Activated gamma-delta T cell (primary cell): Measurements from ENCODE around the gene IQCC.

Experiments used
- DNase-seq: peaks from one replicate; lab custom pipeline; 2025; lab: John Stamatoyannopoulos, UW

Gene IQCC

DNA sequence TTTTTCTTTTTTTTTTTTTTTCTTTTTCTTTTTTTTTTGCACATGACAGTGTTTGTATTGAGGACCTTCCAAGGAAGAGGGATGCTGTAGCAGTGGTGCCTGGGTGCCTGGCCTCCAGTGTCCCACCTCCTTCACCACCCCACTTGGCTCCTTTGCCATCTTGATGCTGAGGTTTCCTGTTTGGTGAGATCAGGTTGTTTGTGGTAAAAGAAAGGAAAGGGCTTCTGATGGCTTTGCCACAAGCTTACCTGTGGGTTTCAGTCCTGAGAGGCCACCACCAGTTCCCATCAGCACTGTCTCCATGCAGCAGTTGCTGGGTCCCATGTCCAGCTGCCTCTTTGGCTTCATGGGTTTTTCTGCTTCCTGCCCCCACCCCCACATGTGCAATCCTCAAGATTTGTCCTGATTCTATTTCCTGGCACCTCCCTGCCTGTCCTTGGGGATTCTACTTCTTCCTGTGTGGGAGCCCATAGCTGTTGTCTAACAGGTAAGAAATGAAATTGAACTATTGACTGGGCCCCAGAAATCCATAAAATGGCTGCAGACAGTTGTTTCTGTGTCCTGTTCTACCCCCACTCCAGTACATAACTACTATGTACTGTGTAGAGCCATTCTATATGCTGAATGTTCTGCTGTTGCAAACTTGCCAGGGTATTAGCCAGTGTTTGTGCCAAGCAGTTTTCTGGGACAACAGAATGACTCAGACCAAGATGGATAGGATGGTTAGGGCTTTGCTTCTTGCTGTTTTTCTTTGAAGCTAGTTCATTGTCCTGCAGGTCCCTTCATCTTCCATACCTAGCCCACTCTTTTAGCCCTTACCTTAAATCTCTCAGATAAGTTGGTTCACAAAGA lies 9.3 kb upstream of the IQCC start:
- DNase-seq, result no peak

DNA sequence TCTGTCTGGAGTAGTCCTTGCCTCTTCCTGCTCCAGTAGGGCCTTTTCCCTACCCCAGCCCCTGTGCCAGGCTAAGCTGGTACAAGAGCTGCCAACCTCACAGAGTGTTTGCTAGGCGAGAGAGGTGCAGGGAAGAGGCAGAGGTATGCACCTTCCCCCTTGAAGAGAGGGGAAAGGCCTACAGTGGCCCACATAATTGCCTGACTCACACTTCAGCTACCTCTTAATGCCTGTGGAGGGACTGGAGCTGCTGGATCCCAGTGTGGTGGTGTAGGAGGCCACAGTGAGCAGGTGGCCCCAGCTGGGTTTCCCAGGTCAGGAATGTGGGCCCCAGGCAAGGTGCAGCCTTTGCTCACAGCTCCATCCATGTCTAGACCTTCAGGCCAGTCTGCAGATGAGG lies 8.4 kb upstream of the IQCC start:
- DNase-seq, result no peak

- no peak for DNase-seq
Observed at GRCh38 chr1:32197837-32198236, 7.6 kb upstream of the IQCC start.

GRCh38 chr1:32198237-32199042 lies 7.0 kb upstream of the IQCC start:
- no peak for DNase-seq

- no peak for DNase-seq
Observed at GRCh38 chr1:32199043-32199716, 6.3 kb upstream of the IQCC start.

GRCh38 chr1:32199717-32200072 lies 5.8 kb upstream of the IQCC start:
- no peak for DNase-seq

GRCh38 chr1:32200226-32201010 lies 5.1 kb upstream of the IQCC start, which contains the start of gene CCDC28B:
Gene CCDC28B (plus strand): TSS chr1:32200595. CDS start chr1:32201936, 1,341 bp downstream.
- DNase-seq, result peak; percentile 30

DNA sequence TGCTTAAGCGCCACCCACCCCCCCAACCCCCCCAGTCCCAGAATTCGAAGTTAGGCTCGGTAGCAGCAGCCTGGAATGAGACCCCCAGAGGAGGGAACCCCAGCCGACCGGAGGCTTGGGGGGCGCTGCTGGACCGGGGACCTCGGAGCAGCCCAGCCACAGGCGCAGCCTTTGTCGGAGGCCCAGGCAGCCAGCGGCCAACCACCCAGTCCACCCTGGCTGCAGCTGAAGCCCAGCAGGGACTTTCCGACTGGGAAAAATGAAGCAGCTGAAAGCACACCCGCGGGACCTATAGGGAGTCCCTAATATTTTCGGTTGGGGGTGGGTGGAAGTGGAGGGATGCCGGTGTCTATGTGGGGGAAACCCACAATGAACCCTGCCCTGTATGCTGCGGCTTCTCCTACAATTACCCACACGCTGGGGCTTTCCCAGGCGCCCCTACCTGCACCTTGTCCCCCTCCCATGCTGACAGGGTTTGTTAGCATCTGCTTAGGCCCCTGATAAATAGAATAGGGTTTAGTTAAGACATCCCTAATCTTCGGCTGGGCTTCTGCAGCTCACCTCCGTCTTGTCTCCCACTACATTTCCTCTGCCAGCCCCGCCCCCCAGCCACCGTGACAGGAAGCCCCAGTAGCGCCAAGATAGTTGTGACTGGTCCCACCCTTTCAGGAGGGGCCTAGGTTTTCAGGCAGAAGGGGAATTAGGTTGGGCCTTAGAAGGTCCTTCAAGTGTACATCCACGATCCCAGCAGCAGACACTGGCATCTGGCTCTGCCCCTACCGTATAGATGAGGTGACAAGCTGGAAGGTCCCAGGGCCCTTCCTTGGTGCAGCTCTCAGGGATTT lies 4.2 kb upstream of the IQCC start:
- peak; percentile 59 for DNase-seq

- DNase-seq, result no peak
Observed at GRCh38 chr1:32204943-32205361, 519 bp upstream of the IQCC start.

DNA sequence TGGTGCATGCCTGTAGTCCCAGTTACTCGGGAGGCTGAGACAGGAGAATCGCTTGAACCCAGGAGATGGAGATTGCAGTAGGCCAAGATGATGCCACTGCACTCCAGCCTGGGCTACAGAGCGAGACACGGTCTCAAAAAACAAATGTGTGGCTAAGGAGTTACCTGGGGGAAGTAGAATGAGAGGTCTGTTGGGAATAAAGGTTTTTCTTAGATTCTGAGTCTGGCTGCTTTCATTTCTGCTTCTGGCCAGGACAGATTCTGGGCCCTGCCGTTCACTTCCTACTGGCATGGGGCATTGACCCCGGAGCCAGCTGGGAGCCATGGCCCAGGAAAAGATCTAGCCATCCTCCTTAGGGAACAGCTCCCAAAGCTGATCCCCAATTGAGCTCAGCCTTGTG lies 3.0 kb downstream of the IQCC start:
- no peak for DNase-seq

- DNase-seq, result no peak
Observed at GRCh38 chr1:32208891-32209328, 3.4 kb downstream of the IQCC start, which contains the start of gene DCDC2B. Gene DCDC2B (plus strand): TSS chr1:32209089. CDS start chr1:32209094, 5 bp downstream.

DNA sequence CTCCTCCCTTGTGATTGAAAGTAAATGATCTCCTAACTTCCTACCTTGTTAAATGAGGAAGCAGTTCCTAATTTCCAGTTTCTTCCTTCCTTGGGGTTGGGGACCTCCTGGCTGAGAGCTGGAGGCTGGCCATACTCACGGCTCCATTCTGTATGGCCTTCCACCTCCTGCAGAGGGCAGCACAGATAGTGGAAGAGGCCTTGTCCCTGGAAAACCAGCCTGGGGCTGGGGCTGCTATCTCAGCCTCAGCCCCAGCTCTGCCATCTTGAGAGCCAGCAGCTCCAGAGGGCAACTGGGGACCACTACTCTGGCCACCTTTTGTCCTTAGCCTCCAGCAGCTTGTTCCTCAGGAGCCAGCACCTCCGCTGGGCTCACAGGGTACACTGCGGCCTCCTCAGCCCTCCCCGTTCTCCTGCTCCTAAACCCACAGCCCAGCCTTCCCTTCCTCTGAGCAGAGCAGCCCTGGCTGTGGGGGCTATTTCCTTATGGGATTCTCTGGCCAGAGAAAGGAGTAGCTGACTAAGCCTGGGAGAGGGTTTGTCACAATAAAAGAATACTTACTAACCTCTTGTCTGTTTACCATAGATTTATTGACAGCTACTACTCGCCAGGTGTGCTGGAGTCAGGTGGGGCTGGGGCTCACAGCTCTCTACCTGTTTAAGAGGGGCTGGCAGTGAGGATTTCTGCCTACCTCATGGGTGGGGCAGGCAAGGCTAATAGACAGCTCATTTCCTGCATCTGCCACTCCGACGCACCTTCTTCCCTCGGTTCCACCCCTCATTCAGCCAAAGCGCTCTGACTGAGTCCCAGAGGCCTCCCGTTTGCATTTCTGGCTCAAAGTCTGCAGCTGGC lies 10.4 kb downstream of the IQCC start:
- no peak for DNase-seq

- DNase-seq, result no peak
Observed at GRCh38 chr1:32216566-32216965, 11.1 kb downstream of the IQCC start.

DNA sequence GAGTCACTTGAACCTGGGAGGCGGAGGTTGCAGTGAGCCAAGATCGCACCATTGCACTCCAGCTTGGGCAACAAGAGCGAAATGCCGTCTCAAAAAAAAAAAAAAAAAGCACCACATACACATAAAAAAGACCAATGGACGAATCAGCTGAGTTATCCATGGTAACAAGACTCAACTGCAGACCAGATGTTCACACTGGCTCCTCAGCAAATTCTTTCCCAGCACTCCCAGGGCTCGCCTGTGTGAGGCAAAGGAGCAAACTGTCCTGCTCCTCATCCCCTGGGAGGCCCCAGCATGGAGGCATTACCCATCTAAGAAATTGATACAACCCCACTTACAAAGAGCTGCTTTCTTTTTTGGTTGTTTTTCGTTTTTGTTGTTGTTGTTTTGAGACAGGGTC lies 13.6 kb downstream of the IQCC start:
- DNase-seq, result no peak

DNA sequence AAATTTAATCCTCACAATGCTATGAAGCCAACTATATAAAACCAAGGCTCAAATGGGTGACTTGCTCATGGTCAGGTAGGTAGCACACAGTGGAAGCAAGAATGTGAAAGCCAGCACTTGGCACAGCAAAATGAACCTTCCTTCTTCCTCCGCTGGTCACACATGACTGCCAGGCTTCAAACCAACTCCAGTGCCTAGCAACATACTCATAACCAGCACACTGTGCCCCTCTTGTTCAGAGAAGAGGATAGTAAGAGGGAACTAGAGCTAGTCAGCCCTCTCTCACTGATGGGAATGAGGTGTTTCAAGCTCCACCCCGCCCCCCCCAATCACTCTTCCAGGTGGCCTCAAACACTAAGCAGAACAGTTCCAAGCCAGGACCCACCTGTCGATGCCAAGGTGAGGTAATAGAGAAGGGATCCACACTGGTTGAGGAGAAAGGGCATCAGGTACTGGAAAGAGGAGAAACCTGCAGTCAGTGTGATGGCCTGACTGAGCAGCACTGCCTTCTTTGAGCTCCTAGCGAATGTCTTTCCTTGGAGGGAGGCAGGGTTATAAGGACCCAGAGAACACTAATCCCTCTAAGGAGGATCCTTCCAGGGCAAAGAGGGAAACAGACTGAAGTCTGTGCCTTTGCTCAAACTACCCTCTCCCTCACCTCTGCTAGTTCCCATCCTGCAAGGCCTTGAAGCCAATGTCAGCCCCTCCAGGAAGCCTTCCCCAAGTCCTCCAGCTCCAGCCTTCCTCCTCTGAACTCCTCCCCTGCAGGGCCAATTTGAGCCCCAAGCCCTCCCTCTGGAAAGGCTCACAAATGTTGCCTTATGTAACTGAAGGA lies 15.5 kb downstream of the IQCC start:
- DNase-seq, result no peak

DNA sequence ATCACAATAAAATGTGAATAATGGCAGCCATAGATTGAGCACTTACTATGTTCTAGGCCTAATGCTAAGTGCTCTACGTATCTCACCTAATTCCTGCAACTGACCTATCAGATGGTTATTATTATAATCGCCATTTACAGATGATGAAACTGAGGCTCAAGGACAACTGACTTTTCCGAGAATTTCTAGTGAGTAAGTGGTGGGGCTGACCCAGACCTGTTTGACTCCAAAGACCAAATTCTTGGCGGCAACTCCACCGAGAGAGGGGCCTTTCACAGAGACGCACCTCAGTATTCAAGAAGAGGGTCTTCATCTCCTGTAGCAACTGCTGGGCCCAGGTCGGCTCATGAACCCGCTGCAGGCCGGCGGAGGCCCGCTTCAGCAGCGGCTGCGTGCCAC lies 16.1 kb downstream of the IQCC start:
- DNase-seq, result no peak

DNA sequence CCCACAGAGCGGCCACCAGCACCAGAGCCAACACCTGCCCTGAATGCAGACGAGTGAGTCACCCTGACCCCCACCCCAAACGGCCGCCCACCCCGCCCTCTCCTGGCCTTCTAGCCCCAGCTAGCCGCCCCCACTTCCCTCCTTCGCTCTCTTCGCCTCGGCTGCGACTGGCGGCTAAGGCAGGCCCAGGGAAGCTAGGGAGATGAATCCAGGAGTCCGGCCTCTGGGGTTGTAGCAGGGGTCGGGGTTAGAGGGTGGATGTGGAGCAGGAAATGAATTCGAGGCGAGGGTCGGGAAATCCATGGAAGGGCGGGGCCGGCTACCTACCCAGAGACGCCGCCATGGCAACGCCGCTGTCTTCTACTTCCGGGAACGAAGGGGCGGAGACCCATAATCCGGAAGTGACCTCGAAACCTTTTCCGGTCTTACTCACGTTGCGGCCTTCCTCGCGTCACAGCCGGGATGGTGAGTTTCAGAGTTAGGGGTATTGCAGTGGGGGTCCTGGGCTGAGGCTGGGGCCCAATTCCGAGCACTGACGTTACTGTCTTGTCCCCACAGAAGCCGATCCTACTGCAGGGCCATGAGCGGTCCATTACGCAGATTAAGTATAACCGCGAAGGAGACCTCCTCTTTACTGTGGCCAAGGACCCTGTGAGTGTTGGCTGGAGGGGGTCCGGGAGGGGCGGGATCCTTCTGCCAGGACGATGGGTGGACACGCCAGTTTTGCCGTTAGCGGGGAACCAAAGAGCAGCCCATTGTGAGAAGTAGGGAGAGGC lies 16.7 kb downstream of the IQCC start, which contains the start of the genes EIF3I and TMEM234:
TSS of gene EIF3I (plus strand) at position 428 of the 776 bp plus-strand sequence. CDS start at position 463, 35 bp downstream.
TSS of gene TMEM234 (minus strand) at position 374 of the 776 bp plus-strand sequence. CDS start at position 343, 31 bp downstream.
- peak; percentile 62 for DNase-seq

DNA sequence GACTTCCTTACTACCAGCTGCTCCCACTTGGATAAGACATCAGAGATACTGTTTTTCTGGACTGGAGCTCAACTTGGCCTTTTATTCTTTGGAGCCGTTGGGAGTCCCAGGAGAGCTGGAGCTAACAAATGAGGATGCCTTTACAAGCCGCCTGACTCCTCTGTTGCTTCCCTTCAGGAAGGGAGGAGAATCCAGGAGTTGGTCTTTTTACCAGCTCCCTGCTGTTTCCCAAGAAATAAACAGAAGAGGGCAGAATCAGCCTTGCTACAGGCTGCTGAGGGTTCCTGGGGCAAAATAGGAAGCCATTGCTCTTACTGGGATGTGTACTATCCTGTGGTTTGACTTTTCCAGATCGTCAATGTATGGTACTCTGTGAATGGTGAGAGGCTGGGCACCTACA lies 18.2 kb downstream of the IQCC start:
- no peak for DNase-seq
